Mammary epithelial cell (primary cell): Measurements from ENCODE around the gene ZNF324B.

Experiments
- EZH2 ChIP-seq: IDR thresholded peaks from 2 replicates; pipeline ENCODE4 v1.6.1; 2012; ENCODE audit warnings: low read length, inconsistent platforms, borderline replicate concordance
- TF ChIP-seq, protein P1 (sequence below), 2 donors: IDR thresholded peaks in 1 of 2; conservative IDR thresholded peaks in 1 of 2; 2 replicates each; pipeline ENCODE4 v1.5.1; 2011 to 2012; ENCODE audit warnings: inconsistent platforms in 2 of 2, low read length in 2 of 2, mild to moderate bottlenecking in 2 of 2, control low read depth in 1 of 2, low read depth in 1 of 2; ENCODE audit not compliant: insufficient read depth in 1 of 2; ENCODE audit errors: extremely low read depth in 1 of 2

DNA sequence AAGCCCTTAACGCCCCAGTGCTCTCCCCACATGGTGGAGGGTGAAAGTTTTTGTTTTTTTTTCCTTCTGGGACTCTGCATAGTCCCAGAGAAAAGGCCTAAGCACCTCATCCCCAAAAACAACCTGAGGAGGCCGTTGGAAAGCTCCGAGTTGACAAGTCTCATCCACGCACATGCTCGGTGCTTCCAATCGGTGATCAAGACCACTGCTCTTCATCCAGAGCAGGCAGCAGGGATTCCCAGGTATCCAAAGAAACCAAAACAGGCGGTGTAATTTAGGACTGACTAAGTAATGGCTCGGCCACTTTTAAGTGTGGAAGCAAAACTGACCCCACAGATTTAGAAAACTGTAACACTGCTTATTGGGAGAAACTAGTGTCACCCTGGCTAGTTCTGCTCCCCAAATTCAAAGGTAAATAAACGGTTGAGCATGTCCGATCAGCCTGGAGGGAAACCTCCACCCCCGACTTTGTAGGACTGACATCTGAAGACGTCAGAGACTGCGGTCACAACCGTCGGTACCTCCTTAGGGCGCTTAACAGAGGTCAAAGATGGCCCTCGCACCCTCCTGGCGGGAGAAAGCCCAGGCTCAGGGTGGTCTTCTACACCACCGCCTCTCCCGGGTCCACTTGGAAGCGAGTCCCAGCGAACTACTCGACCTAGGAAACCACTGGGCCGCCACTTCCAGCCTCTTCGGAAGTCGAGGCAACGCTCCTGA, 23.7 kb downstream of the ZNF324B start:
- TF ChIP-seq, protein P1, sequence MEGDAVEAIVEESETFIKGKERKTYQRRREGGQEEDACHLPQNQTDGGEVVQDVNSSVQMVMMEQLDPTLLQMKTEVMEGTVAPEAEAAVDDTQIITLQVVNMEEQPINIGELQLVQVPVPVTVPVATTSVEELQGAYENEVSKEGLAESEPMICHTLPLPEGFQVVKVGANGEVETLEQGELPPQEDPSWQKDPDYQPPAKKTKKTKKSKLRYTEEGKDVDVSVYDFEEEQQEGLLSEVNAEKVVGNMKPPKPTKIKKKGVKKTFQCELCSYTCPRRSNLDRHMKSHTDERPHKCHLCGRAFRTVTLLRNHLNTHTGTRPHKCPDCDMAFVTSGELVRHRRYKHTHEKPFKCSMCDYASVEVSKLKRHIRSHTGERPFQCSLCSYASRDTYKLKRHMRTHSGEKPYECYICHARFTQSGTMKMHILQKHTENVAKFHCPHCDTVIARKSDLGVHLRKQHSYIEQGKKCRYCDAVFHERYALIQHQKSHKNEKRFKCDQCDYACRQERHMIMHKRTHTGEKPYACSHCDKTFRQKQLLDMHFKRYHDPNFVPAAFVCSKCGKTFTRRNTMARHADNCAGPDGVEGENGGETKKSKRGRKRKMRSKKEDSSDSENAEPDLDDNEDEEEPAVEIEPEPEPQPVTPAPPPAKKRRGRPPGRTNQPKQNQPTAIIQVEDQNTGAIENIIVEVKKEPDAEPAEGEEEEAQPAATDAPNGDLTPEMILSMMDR (conservative IDR thresholded peaks at IDR 0.05 in 1 of 2, IDR thresholded peaks at IDR 0.05 in 1 of 2; ENCODE audit: extremely low read depth in 1 of 2, insufficient read depth in 1 of 2, low read depth in 1 of 2, low read length in 2 of 2), result no peak
- TF ChIP-seq EZH2, result no peak
